Measurements from ENCODE around the gene ANGEL2.

Gene ANGEL2

GRCh38 chr1:213019450-213019849, 3.8 kb upstream of the ANGEL2 start:
- WGBS: 88% methylated on average over 3 of the region's 4 CpGs
- H3K79me1 ChIP-seq (replicated peaks; ENCODE audit: low read length, poor library complexity, severe bottlenecking): no peaks in the 10 kb centered on the region

GRCh38 chr1:213017447-213018273, 2.0 kb upstream of the ANGEL2 start:
- Histone ChIP-seq H4K8ac (ENCODE audit: low read length) (no peak overlapping the region), H3K23ac (ENCODE audit: low read length in 2 of 2) (no peak overlapping the region), H2BK120ac (ENCODE audit: low read depth, low read length) (no peak overlapping the region), H3K36me3 (ENCODE audit: control insufficient read depth in 1 of 2, insufficient read depth in 2 of 2, low read depth in 1 of 2, low read length in 2 of 2) (peaks cover 0 to 6% of the 10 kb centered on the region in 2 experiments), H3K9me3 (ENCODE audit: control insufficient read depth, low read length) (no peaks in the 10 kb centered on the region), H2BK12ac (ENCODE audit: low read length in 2 of 2) (no peak overlapping the region), H3K4ac (ENCODE audit: low read depth in 1 of 2, low read length in 2 of 2) (no peak overlapping the region), H3K9ac (ENCODE audit: low read length) (no peak overlapping the region), H3K79me1 (replicated peaks; ENCODE audit: low read length, poor library complexity, severe bottlenecking) (peaks cover 5% of the 10 kb centered on the region), H2AK5ac (ENCODE audit: low read length, severe bottlenecking) (no peak overlapping the region), H3K4me1 (ENCODE audit: control insufficient read depth, insufficient read depth, low read depth, low read length) (no peaks in the 10 kb centered on the region), H3K4me2 (ENCODE audit: low read length, poor library complexity, severe bottlenecking) (no peak overlapping the region), H3K18ac (ENCODE audit: low read depth in 1 of 2, low read length in 2 of 2) (no peak overlapping the region), H2BK15ac (ENCODE audit: low read depth, poor library complexity, severe bottlenecking) (no peak overlapping the region), H2AFZ (ENCODE audit: low read depth, low read length) (no peak overlapping the region), H4K91ac (ENCODE audit: low read length) (no peak overlapping the region), H3K27ac (ENCODE audit: low read length, poor library complexity, severe bottlenecking) (no peak overlapping the region), H2BK5ac (ENCODE audit: low read depth, low read length, poor library complexity, severe bottlenecking) (no peak overlapping the region), H3K4me3 (ENCODE audit: insufficient read depth in 1 of 2, low read depth in 1 of 2, low read length in 2 of 2) (no peak overlapping the region), H3K14ac (ENCODE audit: low read length in 2 of 2) (no peak overlapping the region), H3K27me3 (ENCODE audit: control insufficient read depth in 1 of 2, insufficient read depth in 1 of 2, low read length in 2 of 2) (peaks cover 0 to 4% of the 10 kb centered on the region in 2 experiments)
- 95% methylated on average over 9 of the region's 9 CpGs for WGBS
- peak; percentile 8 for DNase-seq

More at GRCh38 chr1:213019450-213019849, 3.8 kb upstream of the ANGEL2 start:
- Histone ChIP-seq H3K4me1 (ENCODE audit: control insufficient read depth, insufficient read depth, low read depth, low read length) (no peaks in the 10 kb centered on the region), H3K14ac (ENCODE audit: low read length in 2 of 2) (no peak overlapping the region), H3K36me3 (ENCODE audit: control insufficient read depth in 1 of 2, insufficient read depth in 2 of 2, low read depth in 1 of 2, low read length in 2 of 2) (no peaks in the 10 kb centered on the region), H3K4me3 (ENCODE audit: insufficient read depth in 1 of 2, low read depth in 1 of 2, low read length in 2 of 2) (no peak overlapping the region), H2BK15ac (ENCODE audit: low read depth, poor library complexity, severe bottlenecking) (no peak overlapping the region), H3K9me3 (ENCODE audit: control insufficient read depth, low read length) (no peaks in the 10 kb centered on the region), H2BK5ac (ENCODE audit: low read depth, low read length, poor library complexity, severe bottlenecking) (no peak overlapping the region), H2BK120ac (ENCODE audit: low read depth, low read length) (no peak overlapping the region), H3K18ac (ENCODE audit: low read depth in 1 of 2, low read length in 2 of 2) (no peak overlapping the region), H2AFZ (ENCODE audit: low read depth, low read length) (no peak overlapping the region), H3K4me2 (ENCODE audit: low read length, poor library complexity, severe bottlenecking) (no peak overlapping the region), H3K27me3 (ENCODE audit: control insufficient read depth in 1 of 2, insufficient read depth in 1 of 2, low read length in 2 of 2) (peaks cover 0 to 4% of the 10 kb centered on the region in 2 experiments), H4K91ac (ENCODE audit: low read length) (no peak overlapping the region), H2AK5ac (ENCODE audit: low read length, severe bottlenecking) (no peak overlapping the region), H3K9ac (ENCODE audit: low read length) (no peak overlapping the region), H3K27ac (ENCODE audit: low read length, poor library complexity, severe bottlenecking) (no peak overlapping the region), H3K23ac (ENCODE audit: low read length in 2 of 2) (no peak overlapping the region), H3K4ac (ENCODE audit: low read depth in 1 of 2, low read length in 2 of 2) (no peak overlapping the region), H4K8ac (ENCODE audit: low read length) (no peak overlapping the region), H2BK12ac (ENCODE audit: low read length in 2 of 2) (no peak overlapping the region)
- DNase-seq: no peak

DNA sequence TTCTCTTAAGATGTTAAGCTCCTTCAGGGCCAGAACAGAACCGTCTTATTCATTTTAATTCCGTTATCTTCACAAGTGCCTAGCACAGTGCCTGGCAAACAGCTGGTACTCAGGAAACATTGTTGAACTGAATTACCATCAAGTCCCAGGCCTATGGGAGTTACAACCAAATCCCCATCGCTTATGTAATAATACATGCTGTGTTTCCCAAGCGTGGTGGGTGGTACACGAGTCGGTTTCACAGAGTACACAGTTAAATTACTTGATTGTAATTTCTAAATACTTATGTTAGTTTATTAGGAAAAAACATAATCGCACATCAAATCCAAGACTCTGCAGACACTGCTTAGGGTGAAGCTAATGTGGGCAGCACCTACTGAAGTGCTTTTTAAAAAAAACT, 1.0 kb downstream of the ANGEL2 start:
- 71% methylated on average over 2 of the region's 7 CpGs for WGBS
- Histone ChIP-seq H2AFZ (ENCODE audit: low read depth, low read length) (no peak overlapping the region), H3K4me1 (ENCODE audit: control insufficient read depth, insufficient read depth, low read depth, low read length) (no peaks in the 10 kb centered on the region), H3K27ac (ENCODE audit: low read length, poor library complexity, severe bottlenecking) (no peak overlapping the region), H2AK5ac (ENCODE audit: low read length, severe bottlenecking) (no peak overlapping the region), H4K91ac (ENCODE audit: low read length) (no peak overlapping the region), H3K9ac (ENCODE audit: low read length) (peak overlapping the region; percentile 95), H3K36me3 (ENCODE audit: control insufficient read depth in 1 of 2, insufficient read depth in 2 of 2, low read depth in 1 of 2, low read length in 2 of 2) (peaks cover 0 to 29% of the 10 kb centered on the region in 2 experiments), H3K27me3 (ENCODE audit: control insufficient read depth in 1 of 2, insufficient read depth in 1 of 2, low read length in 2 of 2) (no peaks in the 10 kb centered on the region), H3K4ac (ENCODE audit: low read depth in 1 of 2, low read length in 2 of 2) (no peak overlapping the region), H2BK12ac (ENCODE audit: low read length in 2 of 2) (no peak overlapping the region), H3K4me2 (ENCODE audit: low read length, poor library complexity, severe bottlenecking) (peak overlapping the region; percentile 75), H3K4me3 (ENCODE audit: insufficient read depth in 1 of 2, low read depth in 1 of 2, low read length in 2 of 2) (peak overlapping the region; percentile 70 to 93), H4K8ac (ENCODE audit: low read length) (no peak overlapping the region), H3K14ac (ENCODE audit: low read length in 2 of 2) (no peak overlapping the region), H3K23ac (ENCODE audit: low read length in 2 of 2) (no peak overlapping the region), H3K18ac (ENCODE audit: low read depth in 1 of 2, low read length in 2 of 2) (no peak overlapping the region), H2BK120ac (ENCODE audit: low read depth, low read length) (no peak overlapping the region), H2BK5ac (ENCODE audit: low read depth, low read length, poor library complexity, severe bottlenecking) (no peak overlapping the region), H2BK15ac (ENCODE audit: low read depth, poor library complexity, severe bottlenecking) (no peak overlapping the region), H3K79me1 (replicated peaks; ENCODE audit: low read length, poor library complexity, severe bottlenecking) (peaks cover 10% of the 10 kb centered on the region), H3K9me3 (ENCODE audit: control insufficient read depth, low read length) (no peaks in the 10 kb centered on the region)
- peak; percentile 47 for DNase-seq

- peaks cover 0 to 79% of the 10 kb centered on the region in 2 experiments for H3K36me3 ChIP-seq (ENCODE audit: control insufficient read depth in 1 of 2, insufficient read depth in 2 of 2, low read depth in 1 of 2, low read length in 2 of 2)
- no peak overlapping the region for H3K4me2 ChIP-seq (ENCODE audit: low read length, poor library complexity, severe bottlenecking)
- no peaks in the 10 kb centered on the region for H3K27me3 ChIP-seq (ENCODE audit: control insufficient read depth in 1 of 2, insufficient read depth in 1 of 2, low read length in 2 of 2)
- no peaks in the 10 kb centered on the region for H3K4me1 ChIP-seq (ENCODE audit: control insufficient read depth, insufficient read depth, low read depth, low read length)
- no peak overlapping the region for H4K91ac ChIP-seq (ENCODE audit: low read length)
- H2BK120ac ChIP-seq (ENCODE audit: low read depth, low read length): no peak overlapping the region
- DNase-seq: no peak
- H3K18ac ChIP-seq (ENCODE audit: low read depth in 1 of 2, low read length in 2 of 2): no peak overlapping the region
- H3K23ac ChIP-seq (ENCODE audit: low read length in 2 of 2): no peak overlapping the region
- H2BK12ac ChIP-seq (ENCODE audit: low read length in 2 of 2): no peak overlapping the region
- H3K27ac ChIP-seq (ENCODE audit: low read length, poor library complexity, severe bottlenecking): no peak overlapping the region
- no peak overlapping the region for H3K4ac ChIP-seq (ENCODE audit: low read depth in 1 of 2, low read length in 2 of 2)
- peaks cover 10% of the 10 kb centered on the region for H3K79me1 ChIP-seq (replicated peaks; ENCODE audit: low read length, poor library complexity, severe bottlenecking)
- H2AK5ac ChIP-seq (ENCODE audit: low read length, severe bottlenecking): no peak overlapping the region
- no peak overlapping the region for H3K14ac ChIP-seq (ENCODE audit: low read length in 2 of 2)
- no peak overlapping the region for H4K8ac ChIP-seq (ENCODE audit: low read length)
- WGBS: 100% methylated on average over 1 of the region's 2 CpGs
- no peak overlapping the region for H3K4me3 ChIP-seq (ENCODE audit: insufficient read depth in 1 of 2, low read depth in 1 of 2, low read length in 2 of 2)
- H2BK5ac ChIP-seq (ENCODE audit: low read depth, low read length, poor library complexity, severe bottlenecking): no peak overlapping the region
- H2BK15ac ChIP-seq (ENCODE audit: low read depth, poor library complexity, severe bottlenecking): no peak overlapping the region
- H3K9ac ChIP-seq (ENCODE audit: low read length): no peak overlapping the region
- no peaks in the 10 kb centered on the region for H3K9me3 ChIP-seq (ENCODE audit: control insufficient read depth, low read length)
- no peak overlapping the region for H2AFZ ChIP-seq (ENCODE audit: low read depth, low read length)
Observed at GRCh38 chr1:213008564-213008963, 7.1 kb downstream of the ANGEL2 start.
